GM12873 (cell line): ENCODE results near the gene SLIT3.

Experiments
- CTCF ChIP-seq: IDR thresholded peaks from 2 replicates; pipeline ENCODE4 v1.5.1; 2012; ENCODE audit warnings: low read depth, mild to moderate bottlenecking, moderate library complexity, low read length, control low read depth; ENCODE audit not compliant: insufficient read depth; ENCODE audit errors: missing control alignments

Gene SLIT3

GRCh38 chr5:169204788-169205400, 96.0 kb downstream of the SLIT3 start:
- TF ChIP-seq CTCF = no peak

- no peak for TF ChIP-seq CTCF
Measured at GRCh38 chr5:169202969-169203368, 98.0 kb downstream of the SLIT3 start.

GRCh38 chr5:169201597-169201996, 99.3 kb downstream of the SLIT3 start:
- TF ChIP-seq CTCF = no peak

GRCh38 chr5:169200125-169200778, 100.7 kb downstream of the SLIT3 start:
- no peak for TF ChIP-seq CTCF

GRCh38 chr5:169197343-169197742, 103.6 kb downstream of the SLIT3 start:
- no peak for TF ChIP-seq CTCF

- TF ChIP-seq CTCF = no peak
Measured at GRCh38 chr5:169196059-169196458, 104.9 kb downstream of the SLIT3 start.

- TF ChIP-seq CTCF = no peak
Measured at GRCh38 chr5:169195601-169196000, 105.3 kb downstream of the SLIT3 start.
